ENCODE data around the gene KRT32.

Gene KRT32

GRCh38 chr17:41446806-41447205 is 20.4 kb downstream of the KRT32 start:
- H3K79me2 ChIP-seq: no peaks in the 10 kb centered on the region
- H2AFZ ChIP-seq: no peak overlapping the region
- no peak overlapping the region for H3K4me3 ChIP-seq (ENCODE audit: low read depth, low read length)
- H3K4me2 ChIP-seq (ENCODE audit: low read length): no peak overlapping the region
- TF ChIP-seq CTCF (IDR thresholded peaks at IDR 0.05): no peak
- no peaks in the 10 kb centered on the region for H3K27me3 ChIP-seq (ENCODE audit: control insufficient read depth, insufficient read depth, low read length)
- no peak overlapping the region for H3K9ac ChIP-seq
- H3K36me3 ChIP-seq (ENCODE audit: control insufficient read depth, insufficient read depth, low read length): no peaks in the 10 kb centered on the region
- H3K4me1 ChIP-seq: no peaks in the 10 kb centered on the region
- H3K27ac ChIP-seq: no peak overlapping the region
- no peaks in the 10 kb centered on the region for H3K9me3 ChIP-seq (ENCODE audit: control insufficient read depth, low read length)

- no peak for TF ChIP-seq CTCF (IDR thresholded peaks at IDR 0.05)
- H3K4me1 ChIP-seq: no peaks in the 10 kb centered on the region
- no peak overlapping the region for H2AFZ ChIP-seq
- H3K36me3 ChIP-seq (ENCODE audit: control insufficient read depth, insufficient read depth, low read length): no peaks in the 10 kb centered on the region
- H3K9ac ChIP-seq: no peak overlapping the region
- H3K9me3 ChIP-seq (ENCODE audit: control insufficient read depth, low read length): no peaks in the 10 kb centered on the region
- H3K27me3 ChIP-seq (ENCODE audit: control insufficient read depth, insufficient read depth, low read length): no peaks in the 10 kb centered on the region
- no peak overlapping the region for H3K4me3 ChIP-seq (ENCODE audit: low read depth, low read length)
- no peak overlapping the region for H3K4me2 ChIP-seq (ENCODE audit: low read length)
- H3K79me2 ChIP-seq: no peaks in the 10 kb centered on the region
- H3K27ac ChIP-seq: no peak overlapping the region
These were observed 22.5 kb downstream of the KRT32 start for GRCh38 chr17:41444640-41445039.

DNA sequence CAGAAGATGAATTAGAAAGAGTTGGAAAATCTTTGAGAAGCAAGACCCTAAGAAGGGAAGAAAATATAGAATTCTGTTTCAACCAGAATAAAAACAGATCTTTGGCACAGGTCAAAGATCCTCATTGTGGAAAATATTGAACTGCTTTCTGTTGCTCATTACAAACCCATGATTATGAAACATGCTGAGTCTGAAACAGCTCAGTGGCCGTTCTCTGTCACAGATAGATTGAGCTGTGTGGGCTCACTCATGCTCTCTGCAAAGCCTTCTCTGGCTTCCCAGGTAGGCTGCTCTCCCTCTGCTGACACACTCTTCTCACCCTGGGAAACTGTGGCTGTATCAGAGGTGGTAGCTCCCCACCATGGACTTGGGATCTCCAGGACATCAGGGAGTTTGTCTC is 23.0 kb downstream of the KRT32 start:
- Histone ChIP-seq H3K79me2 (no peaks in the 10 kb centered on the region), H3K9ac (no peak overlapping the region), H3K27me3 (ENCODE audit: control insufficient read depth, insufficient read depth, low read length) (no peaks in the 10 kb centered on the region), H3K4me2 (ENCODE audit: low read length) (no peak overlapping the region), H3K36me3 (ENCODE audit: control insufficient read depth, insufficient read depth, low read length) (no peaks in the 10 kb centered on the region), H2AFZ (no peak overlapping the region), H3K9me3 (ENCODE audit: control insufficient read depth, low read length) (no peaks in the 10 kb centered on the region), H3K4me1 (no peaks in the 10 kb centered on the region), H3K4me3 (ENCODE audit: low read depth, low read length) (no peak overlapping the region), H3K27ac (no peak overlapping the region)
- TF ChIP-seq CTCF (IDR thresholded peaks at IDR 0.05): no peak

GRCh38 chr17:41442739-41443138 is 24.4 kb downstream of the KRT32 start:
- H3K36me3 ChIP-seq (ENCODE audit: control insufficient read depth, insufficient read depth, low read length): no peaks in the 10 kb centered on the region
- TF ChIP-seq CTCF (IDR thresholded peaks at IDR 0.05): no peak

GRCh38 chr17:41440531-41441033 is 26.6 kb downstream of the KRT32 start, which contains the start of gene KRT38:
TSS of gene KRT38 (minus strand) at chr17:41440983. CDS start at chr17:41440921, 62 bp downstream.
- Histone ChIP-seq H3K9ac (no peak within 1 kb of the TSS), H3K27ac (no peak within 1 kb of the TSS), H3K9me3 (ENCODE audit: control insufficient read depth, low read length) (no peaks in the 10 kb centered on the region), H3K36me3 (ENCODE audit: control insufficient read depth, insufficient read depth, low read length) (no peaks in the 10 kb centered on the region), H3K79me2 (no peaks in the 10 kb centered on the region), H2AFZ (no peak within 1 kb of the TSS), H3K4me3 (ENCODE audit: low read depth, low read length) (no peak within 1 kb of the TSS), H3K4me2 (ENCODE audit: low read length) (no peak within 1 kb of the TSS), H3K27me3 (ENCODE audit: control insufficient read depth, insufficient read depth, low read length) (no peaks in the 10 kb centered on the region), H3K4me1 (no peaks in the 10 kb centered on the region)
- no peak for TF ChIP-seq CTCF (IDR thresholded peaks at IDR 0.05)

More at GRCh38 chr17:41442739-41443138, 24.4 kb downstream of the KRT32 start:
- no peaks in the 10 kb centered on the region for H3K27me3 ChIP-seq (ENCODE audit: control insufficient read depth, insufficient read depth, low read length)
- H3K27ac ChIP-seq: no peak overlapping the region
- no peak overlapping the region for H3K4me3 ChIP-seq (ENCODE audit: low read depth, low read length)
- no peaks in the 10 kb centered on the region for H3K9me3 ChIP-seq (ENCODE audit: control insufficient read depth, low read length)
- H3K4me2 ChIP-seq (ENCODE audit: low read length): no peak overlapping the region
- no peaks in the 10 kb centered on the region for H3K4me1 ChIP-seq
- no peak overlapping the region for H2AFZ ChIP-seq
- no peak overlapping the region for H3K9ac ChIP-seq
- no peaks in the 10 kb centered on the region for H3K79me2 ChIP-seq
